IMR-90 (cell line): ENCODE measurements around the gene HNRNPH3. TPM values are rescaled to one million over a fixed set of nuclear protein-coding genes. Genes with fewer than 3 reads are reported as not detected.

Source experiments
- ATAC-seq: fragments of 200-7000 bp; cut with Tn5 transposase; 2 replicates; pipeline ENCODE4 v1.9.1; 2020; ENCODE audit warnings: low read depth, mild to moderate bottlenecking, moderate library complexity
- BruUV-seq: library from RNA; stranded (reverse); fragments of 400-500 nt; replicated peaks from 2 replicates; lab custom pipeline; 2021; lab: Mats Ljungman, UMichigan
- CTCF ChIA-PET: fragments of 300-600 bp; formaldehyde crosslinking; extraction: SDS; loops from one replicate; lab custom pipeline; 2021; ENCODE audit warnings: antibody characterized with exemption; lab: Yijun Ruan, JAX
- POLR2A ChIA-PET: fragments of 300-600 bp; sonication (Branson Sonifier 250); formaldehyde crosslinking; loops from one replicate; lab custom pipeline; 2022; ENCODE audit warnings: antibody characterized with exemption; ENCODE audit not compliant: unreplicated experiment; lab: Charles Lee
- DNase-seq: peaks from one replicate; pipeline ENCODE4 v3.0.0; 2013
- H2AFZ ChIP-seq: replicated peaks from 2 replicates; pipeline ENCODE3; 2013; ENCODE audit warnings: low read length, mild to moderate bottlenecking; ENCODE audit not compliant: poor library complexity
- H2AK5ac ChIP-seq: 2 replicates; pipeline ENCODE4 v1.6.1; 2013; ENCODE audit warnings: low read depth, low read length, inconsistent platforms
- H2AK9ac ChIP-seq: replicated peaks from 2 replicates; pipeline ENCODE3; 2013; ENCODE audit warnings: mild to moderate bottlenecking, low read depth, low read length, moderate library complexity; ENCODE audit not compliant: poor library complexity
- H2BK120ac ChIP-seq: 2 replicates; pipeline ENCODE4 v1.6.1; 2013; ENCODE audit warnings: low read depth, low read length, inconsistent platforms
- H2BK15ac ChIP-seq: 3 replicates; pipeline ENCODE4 v1.6.1; 2013; ENCODE audit warnings: low read depth, low read length, inconsistent platforms
- H2BK20ac ChIP-seq: 2 replicates; pipeline ENCODE4 v1.6.1; 2013; ENCODE audit warnings: low read depth, mild to moderate bottlenecking, inconsistent platforms, low read length, moderate library complexity
- H2BK5ac ChIP-seq: 2 replicates; pipeline ENCODE4 v1.6.1; 2013; ENCODE audit warnings: mild to moderate bottlenecking, low read depth, low read length, inconsistent platforms; ENCODE audit not compliant: poor library complexity, severe bottlenecking
- H3K14ac ChIP-seq: replicated peaks from 2 replicates; pipeline ENCODE4 v1.6.1; 2013; ENCODE audit warnings: low read depth, low read length, inconsistent platforms
- H3K18ac ChIP-seq: 2 replicates; pipeline ENCODE4 v1.6.1; 2013; ENCODE audit warnings: low read depth, low read length, control low read depth
- H3K23ac ChIP-seq: 2 replicates; pipeline ENCODE4 v1.6.1; 2013; ENCODE audit warnings: low read depth, low read length, inconsistent platforms
- H3K27ac ChIP-seq: 2 replicates; pipeline ENCODE4 v1.5.1; 2013; ENCODE audit warnings: mild to moderate bottlenecking, control low read depth, low read length; ENCODE audit not compliant: insufficient read depth
- H3K27me3 ChIP-seq: 2 replicates; pipeline ENCODE4 v1.6.1; 2013; ENCODE audit warnings: low read length; ENCODE audit not compliant: control insufficient read depth, insufficient read depth
- H3K36me3 ChIP-seq: 2 replicates; pipeline ENCODE4 v1.6.1; 2013; ENCODE audit warnings: low read length, mixed read lengths; ENCODE audit not compliant: control insufficient read depth, insufficient read depth
- H3K4ac ChIP-seq: 2 replicates; pipeline ENCODE4 v1.6.1; 2013; ENCODE audit warnings: low read depth, low read length, inconsistent platforms
- H3K4me1 ChIP-seq: 2 replicates; pipeline ENCODE4 v1.6.1; 2013; ENCODE audit warnings: low read length, mixed read lengths; ENCODE audit not compliant: control insufficient read depth, insufficient read depth
- H3K4me2 ChIP-seq: 2 replicates; pipeline ENCODE4 v1.6.1; 2013; ENCODE audit warnings: low read depth, mild to moderate bottlenecking, control low read depth, low read length, moderate library complexity
- H3K4me3 ChIP-seq: 2 replicates; pipeline ENCODE4 v1.5.1; 2013; ENCODE audit warnings: low read depth, mild to moderate bottlenecking, control low read depth, low read length, moderate library complexity; ENCODE audit not compliant: insufficient read depth
- H3K56ac ChIP-seq: 2 replicates; pipeline ENCODE4 v1.6.1; 2013; ENCODE audit warnings: low read length, inconsistent platforms; ENCODE audit not compliant: insufficient read depth; ENCODE audit errors: extremely low read depth
- H3K79me1 ChIP-seq, 2 experiments: 2 replicates each; pipeline ENCODE4 v1.6.1; 2013; ENCODE audit warnings: low read length in 2 of 2, inconsistent platforms in 1 of 2, low read depth in 1 of 2
- H3K9ac ChIP-seq: 2 replicates; pipeline ENCODE4 v1.6.1; 2013; ENCODE audit warnings: low read depth, low read length, control low read depth
- H3K9me1 ChIP-seq: 2 replicates; pipeline ENCODE4 v1.6.1; 2013; ENCODE audit warnings: low read length, inconsistent platforms; ENCODE audit not compliant: insufficient read depth
- H3K9me3 ChIP-seq: 2 replicates; pipeline ENCODE4 v1.6.1; 2013; ENCODE audit warnings: low read length; ENCODE audit not compliant: control insufficient read depth, insufficient read depth
- H4K20me1 ChIP-seq: 2 replicates; pipeline ENCODE4 v1.6.1; 2013; ENCODE audit warnings: low read length, inconsistent platforms; ENCODE audit not compliant: insufficient read depth
- H4K5ac ChIP-seq: 2 replicates; pipeline ENCODE4 v1.6.1; 2013; ENCODE audit warnings: mild to moderate bottlenecking, low read depth, low read length, control low read depth
- H4K8ac ChIP-seq, 2 experiments: 2 replicates each; pipeline ENCODE4 v1.6.1; 2013; ENCODE audit warnings: low read depth in 2 of 2, low read length in 2 of 2, control low read depth in 1 of 2, inconsistent platforms in 1 of 2
- H4K91ac ChIP-seq: 2 replicates; pipeline ENCODE4 v1.6.1; 2013; ENCODE audit warnings: low read depth, low read length, inconsistent platforms; ENCODE audit not compliant: insufficient read depth
- BHLHE40 ChIP-seq: fragments of 150-350 bp; IDR thresholded peaks from 2 replicates; pipeline ENCODE4 v1.6.1; 2016; ENCODE audit warnings: mild to moderate bottlenecking, low read depth, low read length
- CEBPB ChIP-seq: IDR thresholded peaks from 2 replicates; pipeline ENCODE4 v1.6.1; 2012; ENCODE audit warnings: low read depth, low read length, improper control_type of control experiment
- CHD1 ChIP-seq: IDR thresholded peaks from 2 replicates; pipeline ENCODE4 v1.6.1; 2012; ENCODE audit warnings: low read depth, low read length, improper control_type of control experiment
- FOS ChIP-seq: fragments of 150-350 bp; IDR thresholded peaks from 2 replicates; pipeline ENCODE4 v1.6.1; 2016; ENCODE audit warnings: low read depth, low read length
- MAFK ChIP-seq: IDR thresholded peaks from 2 replicates; pipeline ENCODE4 v1.6.1; 2012; ENCODE audit warnings: low read depth, low read length, improper control_type of control experiment
- MAZ ChIP-seq: IDR thresholded peaks from 2 replicates; pipeline ENCODE4 v1.6.1; 2012; ENCODE audit warnings: low read depth, mild to moderate bottlenecking, low read length, improper control_type of control experiment, moderate library complexity, borderline replicate concordance
- MXI1 ChIP-seq: IDR thresholded peaks from 2 replicates; pipeline ENCODE4 v1.6.1; 2012; ENCODE audit warnings: low read depth, mild to moderate bottlenecking, low read length, moderate library complexity, borderline replicate concordance
- NFE2L2 ChIP-seq: fragments of 150-350 bp; IDR thresholded peaks from 2 replicates; pipeline ENCODE4 v1.6.1; 2016; ENCODE audit warnings: low read depth, mild to moderate bottlenecking, low read length
- POLR2A ChIP-seq: IDR thresholded peaks from 2 replicates; pipeline ENCODE4 v1.6.1; 2012; ENCODE audit warnings: mild to moderate bottlenecking, low read depth, low read length
- RAD21 ChIP-seq: IDR thresholded peaks from 2 replicates; pipeline ENCODE4 v1.6.1; 2012; ENCODE audit warnings: low read length, improper control_type of control experiment
- RCOR1 ChIP-seq: IDR thresholded peaks from 2 replicates; pipeline ENCODE4 v1.6.1; 2012; ENCODE audit warnings: mild to moderate bottlenecking, low read length, improper control_type of control experiment; ENCODE audit not compliant: insufficient replicate concordance
- RFX5 ChIP-seq: IDR thresholded peaks from 2 replicates; pipeline ENCODE4 v1.8.0; 2012; ENCODE audit warnings: low read depth, mild to moderate bottlenecking, low read length, moderate library complexity
- SMC3 ChIP-seq: fragments of 150-350 bp; IDR thresholded peaks from 2 replicates; pipeline ENCODE4 v1.6.1; 2016; ENCODE audit warnings: low read depth, mild to moderate bottlenecking, antibody characterized with exemption, low read length, moderate library complexity
- WGBS, 2 experiments: methylation state at CpG; one replicate each; pipeline versions ENCODE4 v1.1.5 to v1.1.7; 2013; ENCODE audit warnings: missing lambda C conversion rate in 2 of 2; ENCODE audit not compliant: insufficient read length in 1 of 2; ENCODE audit errors: extremely low coverage in 2 of 2; 5-methylcytosine and 5-hydroxymethylcytosine counted together
- dilution Hi-C: fragments of 300-500 bp; cut with HindIII; formaldehyde crosslinking; loops from one replicate; pipeline ENCODE4 v1.14.3; 2018; ENCODE audit warnings: low sequenced_read_pairs; ENCODE audit not compliant: unreplicated experiment
- in situ Hi-C: fragments of 300-500 bp; cut with MboI; formaldehyde crosslinking; loops from 3 replicates; pipeline ENCODE4 v1.14.3; 2019; ENCODE audit warnings: low sequenced_read_pairs, inconsistent platforms, mixed read lengths
- intact Hi-C: fragments of 100-400 bp; cut with micrococcal nuclease; formaldehyde crosslinking; loops from 2 replicates; pipeline ENCODE4 v1.10.0; 2022
- polyA plus RNA-seq, 3 experiments: library from polyadenylated mRNA; depleted of rRNA; stranded (reverse); fragments of >200 nt; gene quantifications; 2 replicates each; pipeline ENCODE4 v1.2.3, GENCODE V29; 2012; ENCODE audit warnings: low replicate concordance in 1 of 3
- total RNA-seq: library from RNA; depleted of rRNA; stranded (reverse); fragments of >200 nt; gene quantifications from 2 replicates; pipeline ENCODE4 v1.2.3, GENCODE V29; 2012
- TF ChIP-seq, protein P1 (sequence below): conservative IDR thresholded peaks from 2 replicates; pipeline ENCODE4 v1.5.1; 2012; ENCODE audit warnings: mild to moderate bottlenecking, low read depth, low read length, improper control_type of control experiment
- TF ChIP-seq, protein P2 (sequence below): fragments of 150-350 bp; IDR thresholded peaks from 2 replicates; pipeline ENCODE4 v1.6.1; 2017; ENCODE audit warnings: mild to moderate bottlenecking, antibody characterized with exemption, low read length, low read depth
- TF ChIP-seq, protein P3 (sequence below): fragments of 150-350 bp; IDR thresholded peaks from 2 replicates; pipeline ENCODE4 v1.6.1; 2016; ENCODE audit warnings: low read depth, mild to moderate bottlenecking, low read length, moderate library complexity, borderline replicate concordance

HNRNPH3 gene
- total and polyA plus RNA-seq, 2 of the 4 experiments (the other 2 are of a cell fraction): 10.6 to 142 TPM

DNA sequence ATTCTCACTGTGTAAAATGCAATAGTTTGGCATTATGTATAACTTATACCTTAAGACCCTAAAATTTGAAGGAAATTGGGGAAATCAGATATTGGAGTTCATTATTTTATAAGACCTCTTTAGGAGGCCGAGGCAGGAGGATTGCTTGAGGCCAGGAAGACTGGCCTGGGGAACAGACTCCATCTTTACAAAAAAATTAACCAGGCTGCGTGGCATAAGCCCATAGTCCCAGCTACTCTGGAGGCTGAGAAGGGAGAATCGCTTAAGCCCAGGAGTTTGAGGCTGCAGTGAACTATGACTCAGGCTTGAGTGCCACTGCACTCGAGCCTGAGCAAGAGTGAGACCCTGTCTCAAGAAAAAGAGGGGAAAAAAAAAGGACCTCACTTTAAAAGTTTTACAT, 14.9 kb downstream of the HNRNPH3 start:
- Histone ChIP-seq H3K4me1 (no peaks in the 10 kb centered on the region), H4K8ac (no peak overlapping the region), H2AK5ac (no peak overlapping the region), H2BK20ac (no peak overlapping the region), H3K4ac (no peak overlapping the region), H2BK5ac (no peak overlapping the region), H2AFZ (no peak overlapping the region), H3K4me2 (no peak overlapping the region), H3K4me3 (no peak overlapping the region), H3K18ac (no peak overlapping the region), H3K56ac (no peak overlapping the region), H4K91ac (no peak overlapping the region), H3K27me3 (no peaks in the 10 kb centered on the region), H4K20me1 (peaks cover 8% of the 10 kb centered on the region), H2AK9ac (no peak overlapping the region), H2BK120ac (no peak overlapping the region), H3K9me3 (no peaks in the 10 kb centered on the region), H3K36me3 (peaks cover 26% of the 10 kb centered on the region), H4K5ac (no peak overlapping the region), H3K27ac (no peak overlapping the region), H3K79me1 (peaks cover 9 to 11% of the 10 kb centered on the region in 2 experiments; a peak in 3 of 4 replicates), H3K9ac (no peak overlapping the region), H3K23ac (no peak overlapping the region), H2BK15ac (no peak overlapping the region), H3K14ac (no peak overlapping the region), H3K9me1 (no peaks in the 10 kb centered on the region)
- DNase-seq (no peak), ATAC-seq (no peak)
- dilution Hi-C loops: no loop called here
- POLR2A ChIA-PET: no interaction called here
- CTCF ChIA-PET: no interaction called here
- BruUV-seq: no TSS peak
- intact Hi-C loops: loop anchor here (10.0 kb wide), 1 partner anchor 398 kb away; no protein-coding TSS in a partner anchor
- no CpG with 5 or more reads among the region's 4 CpGs for WGBS, 2 experiments
- in situ Hi-C loops: no loop called here
- no peak for TF ChIP-seq NFE2L2
- TF ChIP-seq, protein P1, sequence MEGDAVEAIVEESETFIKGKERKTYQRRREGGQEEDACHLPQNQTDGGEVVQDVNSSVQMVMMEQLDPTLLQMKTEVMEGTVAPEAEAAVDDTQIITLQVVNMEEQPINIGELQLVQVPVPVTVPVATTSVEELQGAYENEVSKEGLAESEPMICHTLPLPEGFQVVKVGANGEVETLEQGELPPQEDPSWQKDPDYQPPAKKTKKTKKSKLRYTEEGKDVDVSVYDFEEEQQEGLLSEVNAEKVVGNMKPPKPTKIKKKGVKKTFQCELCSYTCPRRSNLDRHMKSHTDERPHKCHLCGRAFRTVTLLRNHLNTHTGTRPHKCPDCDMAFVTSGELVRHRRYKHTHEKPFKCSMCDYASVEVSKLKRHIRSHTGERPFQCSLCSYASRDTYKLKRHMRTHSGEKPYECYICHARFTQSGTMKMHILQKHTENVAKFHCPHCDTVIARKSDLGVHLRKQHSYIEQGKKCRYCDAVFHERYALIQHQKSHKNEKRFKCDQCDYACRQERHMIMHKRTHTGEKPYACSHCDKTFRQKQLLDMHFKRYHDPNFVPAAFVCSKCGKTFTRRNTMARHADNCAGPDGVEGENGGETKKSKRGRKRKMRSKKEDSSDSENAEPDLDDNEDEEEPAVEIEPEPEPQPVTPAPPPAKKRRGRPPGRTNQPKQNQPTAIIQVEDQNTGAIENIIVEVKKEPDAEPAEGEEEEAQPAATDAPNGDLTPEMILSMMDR: no peak
- no peak for TF ChIP-seq POLR2A
- no peak for TF ChIP-seq CEBPB
- TF ChIP-seq MAZ: no peak
- no peak for TF ChIP-seq MAFK
- TF ChIP-seq, protein P2, sequence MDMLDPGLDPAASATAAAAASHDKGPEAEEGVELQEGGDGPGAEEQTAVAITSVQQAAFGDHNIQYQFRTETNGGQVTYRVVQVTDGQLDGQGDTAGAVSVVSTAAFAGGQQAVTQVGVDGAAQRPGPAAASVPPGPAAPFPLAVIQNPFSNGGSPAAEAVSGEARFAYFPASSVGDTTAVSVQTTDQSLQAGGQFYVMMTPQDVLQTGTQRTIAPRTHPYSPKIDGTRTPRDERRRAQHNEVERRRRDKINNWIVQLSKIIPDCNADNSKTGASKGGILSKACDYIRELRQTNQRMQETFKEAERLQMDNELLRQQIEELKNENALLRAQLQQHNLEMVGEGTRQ: no peak
- no peak for TF ChIP-seq RAD21
- TF ChIP-seq, protein P3, sequence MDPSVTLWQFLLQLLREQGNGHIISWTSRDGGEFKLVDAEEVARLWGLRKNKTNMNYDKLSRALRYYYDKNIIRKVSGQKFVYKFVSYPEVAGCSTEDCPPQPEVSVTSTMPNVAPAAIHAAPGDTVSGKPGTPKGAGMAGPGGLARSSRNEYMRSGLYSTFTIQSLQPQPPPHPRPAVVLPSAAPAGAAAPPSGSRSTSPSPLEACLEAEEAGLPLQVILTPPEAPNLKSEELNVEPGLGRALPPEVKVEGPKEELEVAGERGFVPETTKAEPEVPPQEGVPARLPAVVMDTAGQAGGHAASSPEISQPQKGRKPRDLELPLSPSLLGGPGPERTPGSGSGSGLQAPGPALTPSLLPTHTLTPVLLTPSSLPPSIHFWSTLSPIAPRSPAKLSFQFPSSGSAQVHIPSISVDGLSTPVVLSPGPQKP: no peak
- TF ChIP-seq SMC3: no peak
- no peak for TF ChIP-seq RFX5
- TF ChIP-seq RCOR1: no peak
- no peak for TF ChIP-seq MXI1
- no peak for TF ChIP-seq BHLHE40
- TF ChIP-seq FOS: no peak
- no peak for TF ChIP-seq CHD1
